ENCODE results near the gene IKZF5. TPM values are rescaled to one million over a fixed set of nuclear protein-coding genes. Genes with fewer than 3 reads are reported as not detected.

The IKZF5 gene
- total RNA-seq, 1 experiment from 2014 or later = 12.5 TPM

GRCh38 chr10:123016228-123016627, 7.6 kb upstream of the IKZF5 start:
- Mint-ChIP-seq H3K27ac (no peak overlapping the region), H3K36me3 (ENCODE audit: insufficient read depth in 1 of 3, low read depth in 3 of 3) (peaks cover 20 to 38% (median 21%) of the 10 kb centered on the region in 3 experiments), H3K9me3 (peaks cover 4 to 13% of the 10 kb centered on the region in 2 experiments; a peak in 3 of 5 replicates), H3K4me3 (no peak overlapping the region), H3K4me1 (peaks cover 57 to 59% of the 10 kb centered on the region in 2 experiments), H3K27me3 (ENCODE audit: low read depth) (peaks cover 5% of the 10 kb centered on the region)
- Histone ChIP-seq H2AFZ (ENCODE audit: low read length) (no peak overlapping the region), H3K27me3 (ENCODE audit: insufficient read depth, low read length) (peaks cover under 1% of the 10 kb centered on the region; the same call in 1 of the 2 replicates), H3K79me1 (ENCODE audit: insufficient read depth, low read depth, low read length, poor library complexity, severe bottlenecking) (no peaks in the 10 kb centered on the region), H3K18ac (ENCODE audit: insufficient read length, low read depth, low read length) (no peak overlapping the region), H3K56ac (ENCODE audit: insufficient read length, low read depth, low read length) (no peak overlapping the region), H3K4me2 (ENCODE audit: insufficient read depth, insufficient read length, low read length) (no peak overlapping the region), H3K4ac (ENCODE audit: low read depth, low read length) (no peak overlapping the region), H3K79me2 (ENCODE audit: insufficient read depth, low read length) (no peaks in the 10 kb centered on the region), H3K14ac (ENCODE audit: insufficient read depth, low read length) (no peak overlapping the region), H4K8ac (replicated peaks; ENCODE audit: insufficient read length, low read depth, low read length) (no peak overlapping the region), H4K20me1 (ENCODE audit: control insufficient read depth, insufficient read depth, insufficient read length) (no peaks in the 10 kb centered on the region), H3K9me3 (ENCODE audit: control insufficient read depth, low read depth, low read length) (no peaks in the 10 kb centered on the region), H3K23ac (ENCODE audit: insufficient read length, low read depth, low read length) (no peak overlapping the region), H4K5ac (ENCODE audit: insufficient read length, low read depth, low read length) (no peak overlapping the region), H3K27ac (ENCODE audit: insufficient read length, low read depth, low read length) (no peak overlapping the region), H3T11ph (ENCODE audit: low read length) (no peak overlapping the region), H3K9ac (ENCODE audit: extremely low read depth, insufficient read length, low read length) (no peak overlapping the region), H2BK5ac (ENCODE audit: insufficient read length, low read length) (no peak overlapping the region), H2BK120ac (ENCODE audit: low read depth, low read length, poor library complexity, severe bottlenecking) (no peak overlapping the region), H2BK12ac (ENCODE audit: insufficient read length, low read depth, low read length) (peak overlapping the region; percentile 73), H2AK5ac (ENCODE audit: insufficient read length, low read length) (no peak overlapping the region), H2BK15ac (ENCODE audit: low read depth, low read length) (no peak overlapping the region), H4K91ac (ENCODE audit: insufficient read length, low read depth, low read length) (no peak overlapping the region), H3K23me2 (ENCODE audit: insufficient read length, low read depth, low read length, poor library complexity, severe bottlenecking) (no peaks in the 10 kb centered on the region), H3K4me1 (ENCODE audit: insufficient read depth, low read length) (peaks cover 19% of the 10 kb centered on the region), H2BK20ac (ENCODE audit: low read depth, low read length, poor library complexity, severe bottlenecking) (no peak overlapping the region)
- DNase-seq = no peak
- TF ChIP-seq CTCF (conservative IDR thresholded peaks at IDR 0.05) = no peak
- WGBS (ENCODE audit: extremely low coverage, insufficient read length, low lambda C conversion rate) = no CpG with 5 or more reads among the region's 4 CpGs

Data from H9 (cell line).